ENCODE measurements around the gene PIP4K2A. TPM values are rescaled to one million over a fixed set of nuclear protein-coding genes. Genes with fewer than 3 reads are reported as not detected.

Gene PIP4K2A
- 10 to 100 TPM; 59.2 to 91.6 TPM for total RNA-seq

DNA sequence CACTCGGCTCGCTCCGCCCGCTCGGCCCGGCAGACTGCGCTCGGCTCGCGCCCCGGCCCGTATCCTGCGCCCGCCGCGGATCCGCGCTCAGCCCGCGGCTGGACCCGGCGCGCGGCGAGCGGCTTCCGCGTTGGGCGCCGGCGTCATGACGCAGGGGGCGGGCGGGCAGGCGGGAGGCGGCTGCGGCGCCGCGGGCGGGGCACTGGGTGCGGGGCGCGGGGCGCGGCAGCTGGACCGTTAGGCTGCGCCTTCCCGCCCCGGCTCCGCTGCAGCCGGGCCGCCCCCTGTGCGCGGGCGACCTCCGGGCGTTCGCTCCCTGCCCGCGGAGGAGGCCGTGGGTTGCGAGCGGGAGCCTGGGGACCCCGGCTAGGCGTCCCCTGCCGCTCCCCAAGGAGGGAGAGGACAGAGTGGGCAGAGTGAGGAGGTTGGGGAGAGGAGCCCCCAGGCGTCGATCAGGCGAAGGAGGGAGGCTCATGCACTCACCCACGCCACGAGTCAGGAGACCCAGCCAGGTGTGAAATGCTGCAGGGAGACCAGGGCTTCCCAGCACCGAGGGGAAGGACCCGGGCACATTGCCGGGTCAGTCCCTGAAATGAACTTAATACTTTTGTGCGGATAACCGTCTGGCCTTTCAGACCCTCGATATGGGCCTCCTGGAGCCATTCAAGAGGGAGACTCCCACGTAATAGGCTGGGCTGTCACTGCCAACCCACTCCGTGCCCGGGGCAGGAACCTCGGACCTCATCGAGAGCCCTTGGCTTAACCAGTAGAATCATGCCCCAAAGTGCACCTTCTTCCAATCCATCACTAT is at the start of gene PIP4K2A:
PIP4K2A (minus strand) TSS at position 100 of the 811 bp plus-strand sequence. CDS start 252 bp downstream, outside the sequence.

Other genes starting within 250 kb of the PIP4K2A start
- under 1 TPM in 1 of 2 donors, not detected in 1; 0.67 TPM for gene ARMC3, start 213.5 kb upstream of the PIP4K2A start, total RNA-seq